ENCODE measurements around the gene HRH3.

HRH3 gene

GRCh38 chr20:62174021-62174804 lies 45.9 kb downstream of the HRH3 start:
- no peak for DNase-seq

DNA sequence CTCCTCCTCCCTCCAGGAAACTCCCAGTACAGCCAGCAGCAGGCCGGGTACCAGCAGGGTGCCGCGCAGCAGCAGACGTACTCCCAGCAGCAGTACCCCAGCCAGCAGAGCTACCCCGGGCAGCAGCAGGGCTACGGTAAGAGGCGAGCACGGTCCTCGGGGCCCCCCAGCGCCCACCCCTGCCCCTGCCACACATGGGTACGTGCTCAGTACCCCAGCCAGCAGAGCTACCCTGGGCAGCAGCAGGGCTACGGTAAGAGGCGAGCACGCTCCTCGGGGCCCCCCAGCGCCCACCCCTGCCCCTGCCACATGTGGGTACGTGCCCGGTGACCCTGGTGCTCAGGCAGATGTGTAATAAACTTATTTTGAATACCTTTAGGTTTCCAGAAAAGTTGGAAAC lies 47.4 kb downstream of the HRH3 start:
- DNase-seq, result no peak

GRCh38 chr20:62171245-62171644 lies 48.8 kb downstream of the HRH3 start:
- no peak for DNase-seq

DNA sequence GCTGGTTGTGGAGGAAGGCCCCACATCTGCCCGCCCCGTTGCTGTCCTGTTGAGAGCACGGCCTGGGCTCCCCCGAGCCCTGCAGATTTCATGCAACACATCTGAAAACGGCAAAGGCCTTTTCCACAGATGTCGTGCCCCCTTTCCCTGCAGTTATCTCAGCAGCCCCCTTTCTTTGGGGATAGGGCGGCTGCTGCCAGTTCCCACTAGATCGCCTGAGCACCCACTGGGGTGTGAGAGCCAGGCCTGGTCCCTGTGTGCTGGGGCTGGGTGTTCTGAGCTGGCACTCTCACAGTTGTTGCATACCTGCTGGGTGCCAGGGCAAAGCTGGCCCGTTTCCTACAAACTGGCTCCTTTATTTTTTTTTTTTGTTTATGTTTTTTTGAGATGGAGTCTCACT lies 49.5 kb downstream of the HRH3 start:
- DNase-seq, result no peak

DNA sequence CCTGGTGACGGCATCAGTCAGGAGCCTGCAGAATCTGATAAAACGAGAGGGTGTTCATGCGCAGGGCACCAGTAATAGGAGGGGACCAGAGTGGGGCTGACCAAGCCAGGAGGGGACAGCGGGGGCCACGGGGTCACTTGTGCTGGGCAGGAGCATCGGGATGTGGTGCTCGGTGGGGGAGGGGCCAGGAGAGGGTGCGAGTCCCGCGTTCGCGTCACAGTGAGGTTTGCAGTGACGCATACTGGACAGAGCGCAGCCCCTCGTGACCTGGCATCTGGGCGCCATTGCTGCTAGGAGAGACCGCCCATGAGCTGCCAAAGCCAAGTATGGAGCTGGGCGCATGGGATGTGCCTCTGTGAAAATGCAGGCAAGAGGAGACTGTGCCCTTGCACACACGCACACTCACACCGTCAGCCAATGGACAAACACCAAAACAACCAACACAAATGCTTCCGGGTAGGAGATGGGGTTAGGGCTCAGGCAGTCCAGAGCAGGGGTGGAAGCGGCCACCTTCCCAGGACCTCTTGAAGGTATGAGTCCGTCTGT lies 51.1 kb downstream of the HRH3 start:
- DNase-seq, result no peak

- no peak for DNase-seq
These were observed 52.0 kb downstream of the HRH3 start for GRCh38 chr20:62168061-62168460.

- DNase-seq, result no peak
These were observed 52.6 kb downstream of the HRH3 start for GRCh38 chr20:62167474-62167873.

DNA sequence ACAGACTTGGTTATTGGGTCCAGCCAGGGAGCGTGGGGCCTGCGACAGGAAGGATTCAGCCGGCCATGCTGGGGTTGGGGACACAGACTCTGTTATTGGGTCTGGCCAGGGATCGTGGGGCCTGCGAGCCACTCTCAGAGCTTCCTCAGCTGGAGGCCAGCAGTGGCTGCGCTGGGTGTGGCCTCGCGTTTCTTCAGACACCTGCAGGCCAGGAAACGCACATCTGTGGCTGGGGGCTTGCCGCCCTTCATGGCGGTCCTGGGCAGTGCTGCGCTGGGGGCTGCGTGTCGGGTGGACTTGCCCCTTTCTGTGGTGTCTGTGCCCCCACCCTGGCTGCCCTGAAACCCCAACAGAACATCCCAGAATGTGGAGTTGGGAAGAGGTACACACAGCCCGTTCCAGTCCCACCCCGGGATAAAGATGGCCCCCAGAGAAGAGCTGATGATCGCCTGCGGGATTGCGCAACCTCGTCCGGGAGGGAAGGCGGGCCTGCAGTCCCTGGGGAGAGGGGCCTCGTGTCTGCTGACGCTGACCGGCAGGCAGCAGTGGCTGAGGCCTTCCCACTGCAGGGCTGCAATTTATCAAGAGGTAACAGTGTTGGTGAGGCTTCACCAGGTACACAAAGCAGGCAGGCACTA lies 54.2 kb downstream of the HRH3 start:
- DNase-seq, result no peak

Data from CD4-positive, alpha-beta T cell treated with Interleukin-17A for 1 hour (primary cell).